T-helper 17 cell (primary cell): ENCODE results near the gene CYB5R3. TPM values are rescaled to one million over a fixed set of nuclear protein-coding genes. Genes with fewer than 3 reads are reported as not detected.
"Not testable (repeated sequence)": the region's sequence is repeated elsewhere in the genome, so short reads cannot be mapped to it uniquely, and the experiment has no call there.

Experiments
- ATAC-seq: fragments of 150-1000 bp; cut with Tn5 transposase; 2 replicates; pipeline ENCODE4 v1.10.0; 2021; ENCODE audit warnings: mild to moderate bottlenecking, moderate library complexity
- DNase-seq, 3 donors: peaks; one replicate each; pipeline versions ENCODE4 v3.0.0 to v3.0.0-alpha.2; 2020 to 2021
- H3K9me3 ChIP-seq: one replicate; pipeline ENCODE4 v1.7.0; 2013; ENCODE audit warnings: low read length, mild to moderate bottlenecking; ENCODE audit not compliant: control insufficient read depth, poor library complexity, severe bottlenecking
- H3K27ac Mint-ChIP-seq: one replicate; pipeline ENCODE4 v1.8.0; 2022; ENCODE audit warnings: mild to moderate bottlenecking, moderate library complexity, mixed read lengths
- H3K27me3 Mint-ChIP-seq: one replicate; pipeline ENCODE4 v1.8.0; 2022; ENCODE audit warnings: mixed read lengths
- H3K36me3 Mint-ChIP-seq: one replicate; pipeline ENCODE4 v1.8.0; 2022; ENCODE audit warnings: low read depth, mixed read lengths
- H3K4me1 Mint-ChIP-seq: one replicate; pipeline ENCODE4 v1.8.0; 2022; ENCODE audit warnings: mild to moderate bottlenecking, mixed read lengths
- H3K4me3 Mint-ChIP-seq: one replicate; pipeline ENCODE4 v1.8.0; 2022; ENCODE audit warnings: mild to moderate bottlenecking, moderate library complexity, mixed read lengths
- total RNA-seq, 4 donors: library from RNA in 2 of 4; stranded (reverse) in 2 of 4; gene quantifications; one replicate each; pipeline ENCODE4 v1.2.3 and lab custom pipeline; 2022 to 2026

The CYB5R3 gene
- total RNA-seq, 2 donors from 2014 or later, result 44.8 to 80.7 TPM

- H3K27ac Mint-ChIP-seq, result no peak overlapping the region
These were observed 29.7 kb downstream of the CYB5R3 start for GRCh38 chr22:42619261-42620063.

GRCh38 chr22:42617155-42617983 is 31.8 kb downstream of the CYB5R3 start:
- H3K4me1 Mint-ChIP-seq, result peaks cover 32% of the 10 kb centered on the region
- H3K4me3 Mint-ChIP-seq, result peak overlapping the region; percentile 61
- H3K9me3 ChIP-seq, result no peaks in the 10 kb centered on the region
- ATAC-seq, result no peak
- peak overlapping the region; percentile 61 for H3K27ac Mint-ChIP-seq
- no peaks in the 10 kb centered on the region for H3K27me3 Mint-ChIP-seq
- no peak for DNase-seq
- H3K36me3 Mint-ChIP-seq, result peaks cover 2% of the 10 kb centered on the region

More at GRCh38 chr22:42619261-42620063, 29.7 kb downstream of the CYB5R3 start:
- Mint-ChIP-seq H3K27me3 (no peaks in the 10 kb centered on the region), H3K4me3 (peak overlapping the region; percentile 7), H3K36me3 (no peaks in the 10 kb centered on the region), H3K4me1 (peaks cover 18% of the 10 kb centered on the region)
- ATAC-seq (no peak), DNase-seq (no peak)
- no peaks in the 10 kb centered on the region for H3K9me3 ChIP-seq

- not testable (repeated sequence) for H3K36me3 Mint-ChIP-seq, H3K27me3 Mint-ChIP-seq, H3K9me3 ChIP-seq, ATAC-seq, DNase-seq
- Mint-ChIP-seq H3K4me1 (peaks cover 36% of the 10 kb centered on the region), H3K27ac (peak overlapping the region; percentile 100), H3K4me3 (peak overlapping the region; percentile 96)
These were observed 33.4 kb downstream of the CYB5R3 start for GRCh38 chr22:42615860-42616175.

DNA sequence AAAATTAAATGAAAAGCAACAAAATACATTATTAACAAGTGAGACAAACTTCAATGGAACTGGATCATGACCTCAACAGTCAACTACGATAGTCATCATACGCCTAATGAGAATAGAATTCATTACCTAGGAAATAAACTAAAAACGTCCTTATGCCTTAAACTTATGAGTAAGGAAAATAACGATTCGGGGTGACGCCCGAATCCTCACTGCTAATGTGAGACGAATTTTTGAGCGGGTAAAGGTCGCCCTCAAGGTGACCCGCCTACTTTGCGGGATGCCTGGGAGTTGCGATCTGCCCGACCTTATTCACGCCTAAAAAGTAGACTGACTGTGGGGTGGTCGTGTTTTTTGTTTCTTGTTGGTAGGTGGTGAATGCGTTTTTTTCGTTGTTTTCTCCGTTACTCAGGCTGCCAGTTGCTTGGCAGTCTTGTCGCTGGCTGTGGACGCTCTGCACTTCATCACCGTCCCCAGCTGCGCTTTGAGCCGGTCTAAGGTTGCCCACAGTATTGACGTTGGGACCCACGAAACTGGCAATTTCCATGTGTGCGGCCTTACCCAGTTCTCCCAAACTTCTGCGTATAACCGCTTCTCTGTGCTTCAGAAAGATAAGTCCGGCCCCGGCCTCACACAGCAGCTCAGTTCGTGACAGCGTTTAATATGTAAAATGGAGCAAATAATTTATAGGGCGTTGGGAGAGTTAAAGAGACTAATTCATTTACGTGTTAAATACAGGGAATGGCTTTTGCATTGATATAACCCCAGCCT is 33.9 kb downstream of the CYB5R3 start:
- Mint-ChIP-seq H3K4me1 (peaks cover 37% of the 10 kb centered on the region), H3K4me3 (peak overlapping the region; percentile 96), H3K27ac (peak overlapping the region; percentile 100), H3K36me3 (peaks cover 2% of the 10 kb centered on the region), H3K27me3 (no peaks in the 10 kb centered on the region)
- ATAC-seq, result peak; percentile 71
- no peaks in the 10 kb centered on the region for H3K9me3 ChIP-seq
- peak; percentile 53 to 72 (median 71) for DNase-seq

DNA sequence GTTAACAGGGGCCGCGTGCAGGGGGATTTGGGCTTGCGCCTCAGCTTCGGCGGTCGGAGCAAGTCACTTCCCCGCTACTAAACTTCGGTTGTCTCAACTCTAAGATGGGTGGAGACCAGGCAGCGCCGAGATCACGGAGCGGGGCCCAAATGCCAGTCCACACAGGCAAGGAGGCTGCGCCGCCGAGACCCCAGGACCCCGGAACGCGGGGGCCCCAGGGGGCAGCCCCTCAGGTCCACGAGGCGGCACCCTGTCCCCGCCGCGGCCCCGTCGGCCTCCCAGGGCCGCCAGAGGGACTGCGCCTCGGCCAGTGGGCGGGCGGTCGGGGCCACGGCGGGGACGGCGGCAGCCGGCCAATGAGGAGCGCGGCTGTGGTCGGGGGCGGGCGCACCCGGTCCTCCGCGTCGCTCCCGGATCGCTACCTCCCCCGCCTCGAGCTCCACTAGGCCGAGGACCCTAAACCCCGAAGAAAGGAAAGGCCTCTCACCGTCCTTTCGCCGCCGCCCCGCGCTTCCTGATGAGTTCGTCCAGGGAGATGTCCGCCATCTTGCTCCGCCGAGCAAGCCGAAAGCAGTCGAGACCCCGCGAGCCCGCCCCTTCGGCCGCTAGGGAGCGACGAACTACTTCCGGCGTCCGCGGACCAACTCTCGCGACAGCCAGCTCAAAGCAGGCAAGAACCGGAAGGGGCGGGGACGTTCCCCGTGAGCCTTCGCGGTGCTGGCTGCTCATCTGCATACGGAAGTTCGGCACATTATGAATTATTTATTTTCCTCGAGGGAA is 34.7 kb downstream of the CYB5R3 start, which contains the start of gene POLDIP3:
TSS of gene POLDIP3 (minus strand) at position 572 of the 780 bp plus-strand sequence. CDS start at position 546, 26 bp downstream.
- DNase-seq (peak; percentile 97 to 98 (median 97)), ATAC-seq (peak; percentile 75)
- H3K4me1 Mint-ChIP-seq, result peaks cover 41% of the 10 kb centered on the region
- peak within 1 kb of the TSS; percentile 100 for H3K27ac Mint-ChIP-seq
- peak within 1 kb of the TSS; percentile 96 for H3K4me3 Mint-ChIP-seq
- no peaks in the 10 kb centered on the region for H3K9me3 ChIP-seq
- no peaks in the 10 kb centered on the region for H3K27me3 Mint-ChIP-seq
- peaks cover 2% of the 10 kb centered on the region for H3K36me3 Mint-ChIP-seq

GRCh38 chr22:42613872-42614301 is 35.3 kb downstream of the CYB5R3 start:
- ATAC-seq, result peak; percentile 1
- Mint-ChIP-seq H3K36me3 (peaks cover 2% of the 10 kb centered on the region), H3K27me3 (no peaks in the 10 kb centered on the region), H3K4me1 (peaks cover 44% of the 10 kb centered on the region), H3K27ac (peak overlapping the region; percentile 100), H3K4me3 (peak overlapping the region; percentile 96)
- no peaks in the 10 kb centered on the region for H3K9me3 ChIP-seq
- no peak for DNase-seq

- Mint-ChIP-seq H3K27ac (peak overlapping the region; percentile 100), H3K36me3 (peaks cover 2% of the 10 kb centered on the region), H3K4me3 (peak overlapping the region; percentile 96), H3K4me1 (peaks cover 41% of the 10 kb centered on the region), H3K27me3 (no peaks in the 10 kb centered on the region)
- no peaks in the 10 kb centered on the region for H3K9me3 ChIP-seq
- no peak for DNase-seq
- ATAC-seq, result no peak
These were observed 36.9 kb downstream of the CYB5R3 start for GRCh38 chr22:42612336-42612735.

GRCh38 chr22:42611051-42611450 is 38.1 kb downstream of the CYB5R3 start:
- Mint-ChIP-seq H3K4me1 (peaks cover 43% of the 10 kb centered on the region), H3K36me3 (peaks cover 2% of the 10 kb centered on the region), H3K27ac (no peak overlapping the region), H3K27me3 (no peaks in the 10 kb centered on the region), H3K4me3 (no peak overlapping the region)
- no peaks in the 10 kb centered on the region for H3K9me3 ChIP-seq
- no peak for DNase-seq
- ATAC-seq, result no peak

DNA sequence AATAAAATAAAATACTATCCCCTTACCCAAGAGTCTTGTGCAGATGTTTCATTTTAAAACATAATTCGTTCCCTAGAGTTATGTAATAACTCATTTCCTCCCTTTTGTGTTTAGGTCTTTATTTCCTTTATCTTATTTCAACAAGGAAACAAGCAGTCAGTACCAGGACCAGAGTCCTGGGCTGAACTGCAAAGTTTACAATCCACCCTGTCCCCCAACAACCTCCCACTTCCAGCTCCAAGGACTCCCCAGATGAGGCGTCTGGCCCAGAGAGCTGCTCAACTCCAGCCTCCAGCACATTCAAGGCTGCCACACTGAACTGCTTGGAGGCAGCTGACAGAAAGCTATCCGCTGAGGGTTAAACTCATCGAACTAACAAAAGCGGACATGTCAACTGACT is 39.0 kb downstream of the CYB5R3 start:
- no peak for DNase-seq
- no peaks in the 10 kb centered on the region for H3K9me3 ChIP-seq
- Mint-ChIP-seq H3K4me1 (peaks cover 39% of the 10 kb centered on the region), H3K27ac (no peak overlapping the region), H3K27me3 (no peaks in the 10 kb centered on the region), H3K36me3 (peaks cover 2% of the 10 kb centered on the region), H3K4me3 (peak overlapping the region; percentile 50)
- ATAC-seq, result no peak

DNA sequence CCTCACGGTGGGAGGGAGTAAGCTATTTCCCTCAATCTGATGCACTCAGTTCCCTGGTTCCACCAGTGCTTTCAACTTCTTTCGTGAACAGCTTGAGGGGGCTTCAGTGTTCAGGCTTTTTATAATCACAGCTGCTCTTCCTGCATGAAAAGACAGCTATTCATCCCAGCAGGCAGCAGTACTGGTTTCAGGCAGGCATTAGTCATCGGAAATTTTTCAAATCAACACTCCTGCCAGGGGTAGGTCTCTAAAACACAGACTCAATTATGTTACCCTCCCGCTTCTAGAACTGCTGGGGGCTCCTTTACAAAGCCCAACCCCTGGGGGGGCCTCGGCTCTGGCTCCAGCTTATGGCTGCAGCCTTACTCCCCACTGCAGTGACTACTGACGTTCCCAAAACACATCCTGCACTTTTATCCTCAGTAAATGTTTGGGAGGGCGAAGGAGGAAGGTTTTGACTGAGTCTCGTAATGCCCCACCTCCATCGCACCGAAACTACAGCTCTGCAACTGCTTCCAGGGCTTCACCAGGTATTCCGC is 40.3 kb downstream of the CYB5R3 start:
- no peaks in the 10 kb centered on the region for H3K9me3 ChIP-seq
- Mint-ChIP-seq H3K36me3 (peaks cover 2% of the 10 kb centered on the region), H3K4me3 (no peak overlapping the region), H3K27me3 (no peaks in the 10 kb centered on the region), H3K4me1 (peaks cover 34% of the 10 kb centered on the region), H3K27ac (no peak overlapping the region)
- DNase-seq (no peak), ATAC-seq (no peak)

DNA sequence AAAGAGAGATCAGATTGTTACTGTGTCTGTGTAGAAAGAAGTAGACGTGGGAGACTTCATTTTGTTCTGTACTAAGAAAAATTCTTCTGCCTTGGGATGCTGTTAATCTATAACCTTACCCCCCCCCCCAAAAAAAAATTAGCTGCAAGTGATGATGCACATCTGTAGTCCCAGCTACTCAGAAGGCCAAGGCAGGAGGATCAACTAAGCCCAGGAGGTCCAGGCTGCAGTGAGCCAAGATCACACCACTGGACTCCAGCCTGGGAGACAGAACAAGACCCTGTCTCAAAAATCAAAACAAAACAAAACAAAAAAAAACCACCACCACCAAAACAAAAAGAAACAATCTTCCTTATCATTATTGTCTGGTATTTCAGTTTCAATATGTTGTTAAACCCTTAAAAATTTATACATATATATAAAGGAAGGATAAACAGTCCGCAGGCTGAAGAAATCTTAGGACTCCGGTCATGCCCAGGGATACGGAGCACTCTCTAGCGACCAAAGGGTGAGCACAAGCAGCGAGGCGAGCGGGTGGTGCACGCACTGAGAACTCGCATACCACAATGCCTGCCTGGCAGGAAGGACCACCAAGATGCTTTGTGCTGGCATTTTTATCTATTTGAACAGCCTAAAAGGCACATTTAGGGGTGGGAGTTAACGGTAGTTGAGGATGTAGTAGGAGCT is 40.9 kb downstream of the CYB5R3 start:
- Mint-ChIP-seq H3K4me1 (peaks cover 35% of the 10 kb centered on the region), H3K27me3 (no peaks in the 10 kb centered on the region), H3K27ac (no peak overlapping the region), H3K4me3 (no peak overlapping the region), H3K36me3 (peaks cover 2% of the 10 kb centered on the region)
- DNase-seq (no peak), ATAC-seq (no peak)
- no peaks in the 10 kb centered on the region for H3K9me3 ChIP-seq

DNA sequence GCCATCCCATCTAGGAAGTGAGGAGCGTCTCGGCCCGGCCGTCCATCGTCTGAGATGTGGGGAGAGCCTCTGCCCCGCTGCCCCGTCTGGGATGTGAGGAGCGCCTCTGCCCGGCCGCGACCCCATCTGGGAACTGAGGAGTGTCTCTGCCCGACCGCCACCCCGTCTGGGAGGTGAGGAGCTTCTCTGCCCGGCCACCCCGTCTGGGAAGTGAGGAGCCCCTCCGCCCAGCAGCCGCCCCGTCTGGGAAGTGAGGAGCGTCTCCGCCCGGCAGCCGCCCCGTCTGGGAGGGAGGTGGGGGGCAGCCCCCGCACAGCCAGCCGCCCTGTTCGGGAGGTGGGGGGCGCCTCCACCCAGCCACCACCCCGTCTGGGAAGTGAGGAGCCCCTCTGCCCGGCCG is 41.6 kb downstream of the CYB5R3 start:
- H3K9me3 ChIP-seq, H3K27me3 Mint-ChIP-seq, H3K4me3 Mint-ChIP-seq, ATAC-seq, H3K36me3 Mint-ChIP-seq, DNase-seq: not testable (repeated sequence)
- peaks cover 35% of the 10 kb centered on the region for H3K4me1 Mint-ChIP-seq
- peak overlapping the region; percentile 57 for H3K27ac Mint-ChIP-seq
